ENCODE data around the gene EP300.

The EP300 gene

DNA sequence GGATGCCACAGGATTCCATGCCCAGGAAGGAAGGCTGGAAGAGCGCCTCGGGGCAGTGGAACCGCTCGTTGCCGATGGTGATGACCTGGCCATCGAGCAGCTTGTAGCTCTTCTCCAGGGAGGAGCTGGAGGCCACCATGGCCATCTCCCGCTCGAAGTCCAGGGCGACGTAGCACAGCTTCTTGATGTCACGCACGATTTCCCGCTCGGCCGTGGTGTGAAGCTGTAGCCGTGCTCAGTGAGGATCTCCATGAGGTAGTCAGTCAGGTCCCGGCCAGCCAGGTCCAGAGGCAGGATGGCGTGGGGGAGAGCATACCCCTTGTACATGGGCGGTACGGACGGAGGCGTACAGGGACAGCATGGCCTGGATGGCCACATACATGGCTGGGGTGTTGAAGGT is 17.9 kb upstream of the EP300 start:
- no peak overlapping the region for H3K14ac ChIP-seq (ENCODE audit: low read length in 2 of 2)
- H2BK12ac ChIP-seq (ENCODE audit: low read length in 2 of 2), result no peak overlapping the region
- no peak overlapping the region for H4K8ac ChIP-seq (ENCODE audit: low read length)
- H4K91ac ChIP-seq (ENCODE audit: low read length), result no peak overlapping the region
- H3K36me3 ChIP-seq (ENCODE audit: control insufficient read depth in 1 of 2, insufficient read depth in 2 of 2, low read depth in 1 of 2, low read length in 2 of 2), result no peaks in the 10 kb centered on the region
- H3K79me1 ChIP-seq (replicated peaks; ENCODE audit: low read length, poor library complexity, severe bottlenecking), result no peaks in the 10 kb centered on the region
- DNase-seq, result no peak
- no peak overlapping the region for H3K23ac ChIP-seq (ENCODE audit: low read length in 2 of 2)
- no peaks in the 10 kb centered on the region for H3K9me3 ChIP-seq (ENCODE audit: control insufficient read depth, low read length)
- WGBS, result 97% methylated on average over 22 of the region's 22 CpGs
- H3K4ac ChIP-seq (ENCODE audit: low read depth in 1 of 2, low read length in 2 of 2), result no peak overlapping the region
- H2BK120ac ChIP-seq (ENCODE audit: low read depth, low read length), result no peak overlapping the region
- H2AFZ ChIP-seq (ENCODE audit: low read depth, low read length), result no peak overlapping the region
- no peak overlapping the region for H3K18ac ChIP-seq (ENCODE audit: low read depth in 1 of 2, low read length in 2 of 2)
- no peak overlapping the region for H2BK5ac ChIP-seq (ENCODE audit: low read depth, low read length, poor library complexity, severe bottlenecking)
- no peak overlapping the region for H3K27ac ChIP-seq (ENCODE audit: low read length, poor library complexity, severe bottlenecking)
- H3K4me1 ChIP-seq (ENCODE audit: control insufficient read depth, insufficient read depth, low read depth, low read length), result no peaks in the 10 kb centered on the region
- no peak overlapping the region for H3K4me2 ChIP-seq (ENCODE audit: low read length, poor library complexity, severe bottlenecking)
- peaks cover 0 to 6% of the 10 kb centered on the region in 2 experiments for H3K27me3 ChIP-seq (ENCODE audit: control insufficient read depth in 1 of 2, insufficient read depth in 1 of 2, low read length in 2 of 2)
- H2BK15ac ChIP-seq (ENCODE audit: low read depth, poor library complexity, severe bottlenecking), result no peak overlapping the region
- H3K9ac ChIP-seq (ENCODE audit: low read length), result no peak overlapping the region
- no peak overlapping the region for H2AK5ac ChIP-seq (ENCODE audit: low read length, severe bottlenecking)
- H3K4me3 ChIP-seq (ENCODE audit: insufficient read depth in 1 of 2, low read depth in 1 of 2, low read length in 2 of 2), result no peak overlapping the region

DNA sequence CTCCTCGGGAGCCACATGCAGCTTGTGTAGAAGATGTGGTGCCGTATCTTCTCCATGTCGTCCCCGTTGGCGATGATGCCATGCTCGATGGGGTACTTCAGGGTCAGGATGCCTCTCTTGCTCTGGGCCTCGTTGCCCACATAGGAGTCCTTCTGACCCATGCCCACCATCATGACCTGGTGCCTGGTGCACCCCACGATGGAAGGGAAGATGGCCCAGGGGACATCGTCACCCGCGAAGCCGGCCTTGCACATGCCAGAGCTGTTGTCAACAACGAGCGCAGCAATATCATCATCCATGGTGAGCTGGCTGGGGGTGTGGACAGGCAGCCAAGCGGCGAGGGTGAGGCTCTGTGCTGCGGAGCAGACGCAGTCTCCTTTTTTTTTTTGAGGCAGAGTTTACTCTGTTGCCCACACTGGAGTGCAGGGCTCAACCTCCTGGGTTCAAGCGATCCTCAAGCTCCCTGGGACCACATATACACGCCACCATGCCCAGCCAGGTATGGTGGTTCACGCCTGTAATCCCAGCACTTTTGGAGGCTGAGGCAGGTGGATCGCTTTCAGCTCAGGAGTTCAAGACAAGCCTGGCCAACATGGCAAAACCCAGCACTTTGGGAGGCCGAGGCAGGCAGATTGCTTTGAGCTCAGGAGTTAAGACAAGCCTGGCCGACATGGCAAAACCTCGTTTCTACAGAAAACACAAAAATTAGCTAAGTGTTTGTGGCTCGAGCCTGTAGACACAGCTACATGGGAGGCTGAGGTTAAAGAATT is 17.3 kb upstream of the EP300 start:
- no peaks in the 10 kb centered on the region for H3K9me3 ChIP-seq (ENCODE audit: control insufficient read depth, low read length)
- no peak overlapping the region for H3K9ac ChIP-seq (ENCODE audit: low read length)
- H3K18ac ChIP-seq (ENCODE audit: low read depth in 1 of 2, low read length in 2 of 2), result no peak overlapping the region
- no peak overlapping the region for H2BK15ac ChIP-seq (ENCODE audit: low read depth, poor library complexity, severe bottlenecking)
- no peak overlapping the region for H4K8ac ChIP-seq (ENCODE audit: low read length)
- H2BK12ac ChIP-seq (ENCODE audit: low read length in 2 of 2), result no peak overlapping the region
- H3K4me3 ChIP-seq (ENCODE audit: insufficient read depth in 1 of 2, low read depth in 1 of 2, low read length in 2 of 2), result no peak overlapping the region
- no peak overlapping the region for H3K23ac ChIP-seq (ENCODE audit: low read length in 2 of 2)
- no peaks in the 10 kb centered on the region for H3K79me1 ChIP-seq (replicated peaks; ENCODE audit: low read length, poor library complexity, severe bottlenecking)
- H2AFZ ChIP-seq (ENCODE audit: low read depth, low read length), result no peak overlapping the region
- 90% methylated on average over 26 of the region's 26 CpGs for WGBS
- H2BK5ac ChIP-seq (ENCODE audit: low read depth, low read length, poor library complexity, severe bottlenecking), result no peak overlapping the region
- no peak overlapping the region for H2BK120ac ChIP-seq (ENCODE audit: low read depth, low read length)
- no peak overlapping the region for H3K4ac ChIP-seq (ENCODE audit: low read depth in 1 of 2, low read length in 2 of 2)
- H2AK5ac ChIP-seq (ENCODE audit: low read length, severe bottlenecking), result no peak overlapping the region
- no peak overlapping the region for H4K91ac ChIP-seq (ENCODE audit: low read length)
- DNase-seq, result no peak
- H3K14ac ChIP-seq (ENCODE audit: low read length in 2 of 2), result no peak overlapping the region
- H3K4me2 ChIP-seq (ENCODE audit: low read length, poor library complexity, severe bottlenecking), result no peak overlapping the region
- H3K36me3 ChIP-seq (ENCODE audit: control insufficient read depth in 1 of 2, insufficient read depth in 2 of 2, low read depth in 1 of 2, low read length in 2 of 2), result no peaks in the 10 kb centered on the region
- no peaks in the 10 kb centered on the region for H3K4me1 ChIP-seq (ENCODE audit: control insufficient read depth, insufficient read depth, low read depth, low read length)
- H3K27ac ChIP-seq (ENCODE audit: low read length, poor library complexity, severe bottlenecking), result no peak overlapping the region
- H3K27me3 ChIP-seq (ENCODE audit: control insufficient read depth in 1 of 2, insufficient read depth in 1 of 2, low read length in 2 of 2), result peaks cover 0 to 6% of the 10 kb centered on the region in 2 experiments

DNA sequence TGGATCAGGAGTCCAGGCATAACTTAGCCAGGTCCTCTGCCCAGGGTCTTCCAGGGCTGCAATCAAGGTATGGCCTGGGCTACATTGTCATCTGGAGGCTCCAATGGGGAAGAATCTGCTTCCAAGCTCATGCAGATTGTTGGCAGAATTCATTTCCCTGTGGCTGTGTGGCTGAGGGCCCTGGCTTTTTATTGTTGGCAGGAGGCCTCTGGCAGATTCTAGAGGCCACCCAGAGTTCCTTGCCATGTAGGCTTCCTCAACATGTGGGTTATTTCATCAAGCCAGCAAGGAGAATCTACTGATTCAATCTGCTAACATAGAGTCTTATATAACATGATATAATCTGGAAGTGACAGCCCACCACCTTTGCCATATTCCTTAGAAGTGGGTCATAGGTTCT is 16.4 kb upstream of the EP300 start:
- Histone ChIP-seq H3K36me3 (ENCODE audit: control insufficient read depth in 1 of 2, insufficient read depth in 2 of 2, low read depth in 1 of 2, low read length in 2 of 2) (no peaks in the 10 kb centered on the region), H3K4me3 (ENCODE audit: insufficient read depth in 1 of 2, low read depth in 1 of 2, low read length in 2 of 2) (no peak overlapping the region), H3K27ac (ENCODE audit: low read length, poor library complexity, severe bottlenecking) (no peak overlapping the region), H3K9ac (ENCODE audit: low read length) (no peak overlapping the region), H2BK120ac (ENCODE audit: low read depth, low read length) (no peak overlapping the region), H2AFZ (ENCODE audit: low read depth, low read length) (no peak overlapping the region), H2AK5ac (ENCODE audit: low read length, severe bottlenecking) (no peak overlapping the region), H4K91ac (ENCODE audit: low read length) (no peak overlapping the region), H2BK5ac (ENCODE audit: low read depth, low read length, poor library complexity, severe bottlenecking) (no peak overlapping the region), H2BK15ac (ENCODE audit: low read depth, poor library complexity, severe bottlenecking) (no peak overlapping the region), H3K4me2 (ENCODE audit: low read length, poor library complexity, severe bottlenecking) (no peak overlapping the region), H3K9me3 (ENCODE audit: control insufficient read depth, low read length) (no peaks in the 10 kb centered on the region), H2BK12ac (ENCODE audit: low read length in 2 of 2) (no peak overlapping the region), H3K23ac (ENCODE audit: low read length in 2 of 2) (no peak overlapping the region), H4K8ac (ENCODE audit: low read length) (no peak overlapping the region), H3K4me1 (ENCODE audit: control insufficient read depth, insufficient read depth, low read depth, low read length) (no peaks in the 10 kb centered on the region), H3K4ac (ENCODE audit: low read depth in 1 of 2, low read length in 2 of 2) (no peak overlapping the region), H3K18ac (ENCODE audit: low read depth in 1 of 2, low read length in 2 of 2) (no peak overlapping the region), H3K27me3 (ENCODE audit: control insufficient read depth in 1 of 2, insufficient read depth in 1 of 2, low read length in 2 of 2) (peaks cover 0 to 9% of the 10 kb centered on the region in 2 experiments), H3K14ac (ENCODE audit: low read length in 2 of 2) (no peak overlapping the region), H3K79me1 (replicated peaks; ENCODE audit: low read length, poor library complexity, severe bottlenecking) (no peaks in the 10 kb centered on the region)
- DNase-seq, result no peak

DNA sequence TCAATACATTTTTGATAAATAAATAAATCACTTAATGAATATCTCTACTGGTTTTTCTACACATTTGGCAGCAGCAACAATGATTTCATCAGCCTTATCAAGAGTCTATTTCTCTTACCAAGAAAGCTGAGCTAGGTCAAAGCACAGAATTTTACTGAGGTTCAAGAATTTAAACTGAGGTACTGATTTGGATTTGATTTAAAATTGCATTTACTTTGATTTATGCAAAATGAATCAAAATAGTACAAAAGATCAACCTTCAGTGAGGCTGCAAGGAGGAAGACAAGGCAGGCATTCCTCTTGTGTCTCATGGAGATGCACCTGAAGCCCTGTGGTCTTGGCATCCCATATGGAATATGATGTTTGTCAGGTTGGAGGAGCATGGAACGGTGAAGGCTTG is 15.5 kb upstream of the EP300 start:
- no peak overlapping the region for H3K14ac ChIP-seq (ENCODE audit: low read length in 2 of 2)
- H3K18ac ChIP-seq (ENCODE audit: low read depth in 1 of 2, low read length in 2 of 2), result no peak overlapping the region
- 94% methylated on average over 1 of the region's 1 CpG for WGBS
- H3K27me3 ChIP-seq (ENCODE audit: control insufficient read depth in 1 of 2, insufficient read depth in 1 of 2, low read length in 2 of 2), result peaks cover 0 to 14% of the 10 kb centered on the region in 2 experiments
- H2BK5ac ChIP-seq (ENCODE audit: low read depth, low read length, poor library complexity, severe bottlenecking), result no peak overlapping the region
- H4K8ac ChIP-seq (ENCODE audit: low read length), result no peak overlapping the region
- no peak overlapping the region for H2AK5ac ChIP-seq (ENCODE audit: low read length, severe bottlenecking)
- H2BK15ac ChIP-seq (ENCODE audit: low read depth, poor library complexity, severe bottlenecking), result no peak overlapping the region
- H3K4me1 ChIP-seq (ENCODE audit: control insufficient read depth, insufficient read depth, low read depth, low read length), result no peaks in the 10 kb centered on the region
- H3K4me3 ChIP-seq (ENCODE audit: insufficient read depth in 1 of 2, low read depth in 1 of 2, low read length in 2 of 2), result no peak overlapping the region
- H3K36me3 ChIP-seq (ENCODE audit: control insufficient read depth in 1 of 2, insufficient read depth in 2 of 2, low read depth in 1 of 2, low read length in 2 of 2), result no peaks in the 10 kb centered on the region
- DNase-seq, result no peak
- H3K9ac ChIP-seq (ENCODE audit: low read length), result no peak overlapping the region
- no peaks in the 10 kb centered on the region for H3K79me1 ChIP-seq (replicated peaks; ENCODE audit: low read length, poor library complexity, severe bottlenecking)
- no peak overlapping the region for H4K91ac ChIP-seq (ENCODE audit: low read length)
- no peak overlapping the region for H3K23ac ChIP-seq (ENCODE audit: low read length in 2 of 2)
- no peak overlapping the region for H3K4ac ChIP-seq (ENCODE audit: low read depth in 1 of 2, low read length in 2 of 2)
- no peak overlapping the region for H2BK120ac ChIP-seq (ENCODE audit: low read depth, low read length)
- H2BK12ac ChIP-seq (ENCODE audit: low read length in 2 of 2), result no peak overlapping the region
- no peak overlapping the region for H2AFZ ChIP-seq (ENCODE audit: low read depth, low read length)
- no peak overlapping the region for H3K27ac ChIP-seq (ENCODE audit: low read length, poor library complexity, severe bottlenecking)
- no peaks in the 10 kb centered on the region for H3K9me3 ChIP-seq (ENCODE audit: control insufficient read depth, low read length)
- no peak overlapping the region for H3K4me2 ChIP-seq (ENCODE audit: low read length, poor library complexity, severe bottlenecking)

Measured in mesenchymal stem cell (in vitro differentiated cells and primary cell).